Lung microvascular endothelial cell (primary cell): ENCODE data around the gene CHMP2A. TPM values are rescaled to one million over a fixed set of nuclear protein-coding genes. Genes with fewer than 3 reads are reported as not detected.
"Not testable (repeated sequence)": the region's sequence is repeated elsewhere in the genome, so short reads cannot be mapped to it uniquely, and the experiment has no call there.

Experiments used
- DNase-seq, 2 donors: peaks; one replicate each; pipeline versions ENCODE4 v3.0.0 to v3.0.0-alpha.2; 2010; ENCODE audit warnings: low read depth in 2 of 2
- total RNA-seq: library from RNA; depleted of rRNA; stranded (reverse); fragments of >200 nt; gene quantifications from 2 replicates; pipeline ENCODE4 v1.2.1, GENCODE V29; 2014

Gene CHMP2A
- total RNA-seq = 86.1 and 93.5 TPM in 2 replicates

DNA sequence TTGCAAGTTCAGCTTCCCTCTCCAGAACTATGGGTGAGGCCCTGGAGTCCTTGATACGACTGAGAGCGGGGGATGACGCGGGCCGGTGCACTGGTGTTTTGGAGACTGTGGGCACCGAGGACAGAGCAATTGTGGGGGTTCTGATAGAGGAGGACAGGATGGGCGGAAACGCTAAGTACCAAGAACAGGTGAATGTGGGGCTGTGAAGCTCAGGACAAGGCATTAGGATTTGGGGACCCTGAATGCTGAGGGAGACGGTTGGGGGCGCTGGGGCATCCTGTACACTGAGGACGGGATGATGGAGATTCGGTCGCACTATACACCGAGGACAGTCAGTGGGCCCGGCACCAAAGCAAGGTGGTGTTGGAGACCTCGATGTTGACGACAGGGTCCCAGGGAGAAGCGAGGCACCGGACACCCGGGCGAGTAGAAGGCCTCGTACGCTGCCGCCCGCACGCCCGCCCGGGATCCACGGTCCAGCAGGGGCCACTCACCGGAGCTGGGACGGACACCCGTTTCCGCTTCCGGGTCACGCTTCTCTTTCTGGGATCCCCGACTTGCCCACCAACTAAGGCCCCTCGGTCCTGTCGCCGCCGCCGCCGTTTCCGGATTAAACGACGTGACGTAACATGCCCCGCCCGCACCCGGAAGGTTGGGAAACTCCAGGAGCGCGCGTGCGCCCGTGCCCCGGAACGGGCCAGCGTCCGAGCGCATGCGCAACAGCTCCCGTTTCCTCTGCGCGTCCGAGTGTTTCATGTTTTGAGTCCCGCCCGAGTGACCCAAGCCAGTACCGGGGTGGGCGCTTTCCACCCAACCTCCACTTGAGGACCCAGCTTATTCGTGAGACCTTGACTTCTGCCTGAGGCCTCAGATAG is at the start of gene CHMP2A:
Gene CHMP2A, minus strand, starts transcription at position 612 of the 875 bp plus-strand sequence. CDS start 893 bp downstream, outside the sequence.
- DNase-seq = peak; percentile 97 to 98

DNA sequence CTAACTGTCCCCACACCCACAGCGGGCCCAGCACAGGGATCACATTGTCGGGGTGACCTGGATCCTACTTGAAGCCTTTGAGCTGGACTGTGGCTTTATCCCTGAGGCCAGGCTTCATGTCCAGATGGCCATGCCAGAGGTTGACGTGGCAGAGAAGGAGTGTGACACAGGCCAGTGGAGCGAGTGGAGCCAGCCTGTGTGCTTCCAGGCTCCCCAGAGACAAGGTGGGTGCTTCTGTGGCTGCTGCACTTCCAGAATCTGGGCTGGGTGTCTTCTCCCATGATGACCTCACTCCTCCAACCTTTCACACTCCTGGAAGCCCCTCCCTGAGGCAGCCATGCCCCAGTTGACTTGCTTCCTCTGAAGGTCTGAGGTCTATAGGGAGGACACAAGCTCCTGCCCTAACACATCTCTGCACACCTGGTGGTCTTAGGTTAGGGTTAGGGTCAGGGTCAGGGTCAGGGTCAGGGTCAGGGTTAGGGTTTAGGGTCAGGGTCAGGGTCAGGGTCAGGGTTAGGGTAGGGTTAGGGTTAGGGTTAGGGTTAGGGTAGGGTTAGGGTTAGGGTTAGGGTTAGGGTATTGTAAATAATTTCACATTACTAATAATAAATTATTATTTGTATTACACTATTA is 31.3 kb upstream of the CHMP2A start:
- DNase-seq = no peak

DNA sequence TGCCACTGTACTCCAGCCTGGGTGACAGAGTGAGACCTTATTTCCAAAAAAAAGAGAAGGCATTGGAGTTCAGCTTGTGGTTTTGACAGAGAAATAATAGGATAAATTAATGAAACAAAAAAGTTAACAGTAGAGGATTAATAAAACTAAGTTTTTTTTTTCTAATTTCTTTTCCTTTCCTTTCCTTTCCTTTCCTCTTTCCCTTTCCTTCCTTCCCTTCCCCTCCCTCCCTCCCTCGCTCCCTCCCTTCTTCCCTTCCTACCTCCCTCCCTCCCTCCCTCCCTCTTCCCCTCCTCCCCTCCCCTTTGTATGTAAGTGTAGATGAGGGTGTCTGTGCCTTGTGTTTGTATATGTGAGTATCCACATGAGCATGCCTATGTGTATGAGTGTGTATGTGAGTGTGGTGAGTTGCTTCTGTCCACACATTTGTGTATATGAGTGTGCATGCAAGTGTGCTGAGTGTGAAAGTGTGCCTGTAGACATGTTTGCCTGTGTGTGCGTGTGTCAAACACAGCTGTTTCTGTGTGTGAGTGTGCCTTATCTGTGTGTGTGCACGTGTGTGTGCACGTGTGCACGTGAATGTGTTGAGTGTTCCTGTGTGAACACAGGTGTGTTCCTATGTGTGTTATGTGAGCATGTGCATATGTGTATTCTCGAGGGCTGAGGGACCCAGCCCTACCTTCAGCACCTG is 30.7 kb upstream of the CHMP2A start:
- DNase-seq = no peak

DNA sequence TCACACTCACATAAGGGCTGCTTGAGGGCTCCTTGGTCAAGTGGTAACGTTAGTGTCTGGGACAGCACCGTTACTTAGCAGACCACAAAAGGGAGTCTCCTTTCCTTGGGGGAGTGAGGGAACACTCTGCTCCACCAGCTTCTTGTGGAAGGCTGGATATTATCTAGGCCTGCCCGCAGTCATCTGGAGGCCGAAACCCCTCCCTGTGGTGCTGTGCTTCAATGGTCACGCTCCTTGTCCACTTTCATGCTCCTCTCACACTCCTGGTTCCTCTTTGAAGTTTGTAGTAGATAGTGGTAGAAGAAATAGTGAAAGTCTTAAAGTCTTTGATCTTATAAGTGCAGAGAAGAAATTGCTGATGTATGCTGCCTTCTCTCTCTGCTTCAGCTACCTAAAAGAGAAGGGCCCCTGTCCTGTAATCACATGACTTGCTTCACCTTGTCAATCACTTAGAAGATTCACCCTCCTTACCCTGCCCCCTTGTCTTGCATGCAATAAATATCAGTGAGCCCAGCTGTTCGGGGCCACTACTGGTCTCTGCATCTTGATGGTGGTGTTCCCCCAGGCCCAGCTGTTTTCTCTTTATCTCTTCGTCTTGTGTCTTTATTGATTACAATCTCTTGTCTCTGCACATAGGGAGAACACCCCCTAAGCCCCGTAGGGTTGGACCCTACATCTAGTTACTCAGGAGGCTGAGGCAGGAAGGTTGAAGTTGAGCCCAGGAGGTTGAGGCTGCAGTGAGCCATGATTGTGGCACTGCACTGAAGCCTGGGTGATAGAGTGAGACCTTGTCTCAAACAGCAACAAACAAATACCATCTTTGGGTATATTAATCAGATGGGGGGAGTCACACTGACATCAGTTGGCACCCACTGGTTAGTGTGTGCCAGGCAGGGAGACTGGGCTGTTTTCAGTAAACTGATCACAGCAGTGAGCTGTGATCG is 29.9 kb upstream of the CHMP2A start:
- no peak for DNase-seq

DNA sequence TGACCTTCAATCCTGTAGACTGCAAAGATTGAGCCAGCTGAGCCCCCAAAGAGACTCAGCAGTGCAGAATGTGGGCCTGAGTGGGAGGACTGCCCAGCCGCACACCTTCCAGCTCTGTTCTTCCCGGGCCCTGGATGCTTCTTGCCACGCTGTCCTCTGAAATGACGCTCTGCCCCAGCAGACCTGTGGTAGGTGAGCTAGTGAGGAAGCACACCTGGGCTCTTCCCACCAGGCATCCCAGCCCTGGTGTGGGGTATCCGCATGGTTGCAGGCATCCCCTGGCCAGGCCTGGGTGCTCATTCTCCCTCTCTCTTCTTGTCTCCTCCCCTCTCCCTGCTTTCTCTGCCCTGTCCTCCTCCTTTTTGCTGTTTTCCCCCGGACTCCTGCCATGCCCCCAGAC is 28.1 kb upstream of the CHMP2A start:
- DNase-seq = no peak

DNA sequence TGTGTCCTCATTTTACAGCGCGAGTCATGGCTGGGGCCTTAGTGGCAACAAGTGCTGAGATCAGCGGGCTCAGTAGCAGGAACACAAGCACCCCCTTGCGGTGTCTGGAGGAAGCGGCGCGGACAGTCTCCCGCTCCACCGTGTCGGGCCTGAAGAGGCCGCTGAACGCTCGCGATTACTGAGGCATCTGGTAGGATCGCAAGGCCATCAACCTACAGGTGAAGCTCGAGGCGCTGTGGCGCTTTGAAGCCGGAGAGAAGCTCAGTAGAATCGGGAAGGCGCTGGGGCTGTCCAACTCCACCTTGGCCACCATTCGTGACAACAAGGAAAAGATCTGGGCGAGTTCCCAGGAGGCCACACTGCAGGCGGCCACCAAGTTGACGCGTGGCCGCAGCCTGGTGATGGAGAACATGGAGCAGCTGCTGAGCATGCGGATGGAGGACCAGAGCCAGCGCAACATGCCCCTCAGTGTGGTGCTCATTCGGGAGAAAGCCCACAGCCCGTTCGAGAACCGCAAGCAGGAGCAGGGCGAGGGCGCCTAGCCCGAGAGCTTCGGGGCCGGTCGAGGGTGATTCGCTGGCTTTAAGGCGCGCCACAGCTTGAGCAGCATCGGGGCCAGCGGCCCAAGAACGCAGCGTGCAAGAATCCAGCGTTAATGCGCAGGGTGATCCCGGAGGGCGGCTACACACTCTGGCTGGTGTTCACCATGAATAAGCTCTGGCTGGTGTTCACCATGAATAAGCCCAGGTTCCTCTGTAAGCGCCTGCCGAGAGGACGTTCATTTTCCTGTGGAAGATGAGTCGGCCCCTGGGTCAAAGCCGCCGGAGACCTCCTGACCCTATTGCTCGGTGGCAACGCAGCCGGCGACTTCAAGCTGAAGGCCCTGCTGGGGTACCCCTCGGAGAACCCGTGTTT is 26.6 kb upstream of the CHMP2A start:
- DNase-seq = peak; percentile 92 to 93

DNA sequence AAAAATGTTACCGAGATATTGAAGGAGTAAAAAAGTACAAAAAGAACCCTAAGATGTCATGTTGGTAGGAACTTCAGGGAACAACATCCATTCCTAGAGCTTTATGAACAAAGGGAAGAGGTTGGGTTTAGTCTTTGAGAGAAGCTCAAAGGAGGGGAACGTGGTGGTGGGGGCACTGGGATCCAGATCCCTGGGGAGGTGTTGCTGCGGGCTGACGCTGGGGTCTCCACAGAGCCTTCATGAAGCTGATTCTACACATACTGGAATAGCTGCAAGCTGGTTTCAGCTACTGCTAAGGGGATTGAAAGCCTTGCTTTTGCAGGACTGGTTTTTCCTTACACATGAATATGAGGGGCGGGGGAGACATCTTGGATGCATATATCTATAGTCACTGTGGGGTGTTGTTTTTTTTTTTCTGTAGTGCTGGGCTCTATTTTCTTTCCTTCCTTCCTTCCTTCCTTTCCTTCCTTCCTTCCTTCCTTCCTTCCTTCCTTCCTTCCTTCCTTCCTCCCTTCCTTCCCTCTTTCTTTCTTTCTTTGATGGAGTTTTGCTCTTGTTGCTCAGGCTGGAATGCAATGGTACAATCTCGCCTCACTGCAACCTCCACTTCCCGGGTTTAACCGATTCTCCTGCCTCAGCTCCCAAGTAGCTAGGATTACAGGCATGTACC is 24.7 kb upstream of the CHMP2A start:
- no peak for DNase-seq

DNA sequence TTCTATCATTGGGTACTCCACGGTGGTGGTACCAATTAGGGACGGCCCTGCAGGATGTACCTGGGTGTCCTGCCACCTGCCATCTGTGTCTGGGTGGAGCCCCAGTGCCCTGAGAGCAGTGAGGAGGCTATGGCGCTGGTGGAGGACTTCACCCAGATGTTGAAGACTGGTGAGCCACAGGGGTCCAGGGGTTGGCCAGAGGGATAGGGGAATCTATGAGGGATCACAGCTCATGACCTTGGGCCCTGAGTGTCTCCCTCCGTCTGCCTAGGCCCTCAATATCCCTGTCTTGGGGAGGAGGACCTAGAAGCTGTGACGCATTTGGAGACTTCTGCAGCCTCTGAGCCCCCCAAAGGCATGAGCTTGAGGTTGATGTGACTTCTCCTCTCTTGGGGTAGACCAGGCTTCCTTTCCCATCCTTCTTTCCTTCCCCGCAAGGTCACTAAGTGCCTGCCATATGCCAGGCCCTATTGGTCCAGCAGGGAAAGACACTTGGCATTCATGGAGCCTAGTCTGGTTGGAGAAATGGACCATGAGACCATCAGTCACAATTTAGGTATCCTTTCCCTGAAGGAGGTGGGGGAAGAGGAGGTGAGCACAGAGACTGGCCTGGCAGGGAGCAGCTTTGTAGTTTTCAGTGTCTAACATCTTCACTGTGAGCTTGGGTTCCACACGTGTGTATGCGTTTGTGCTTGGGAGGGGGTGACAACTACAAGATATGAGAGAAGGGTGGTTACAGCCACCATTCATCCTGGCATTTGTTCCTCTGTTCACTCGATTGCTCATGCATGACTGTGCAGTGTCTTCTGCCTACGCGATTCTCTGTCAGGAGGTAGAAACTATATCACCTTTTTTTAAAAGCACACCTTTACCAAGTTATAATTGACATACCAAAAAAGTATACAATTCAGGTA is 23.4 kb upstream of the CHMP2A start:
- DNase-seq = no peak

DNA sequence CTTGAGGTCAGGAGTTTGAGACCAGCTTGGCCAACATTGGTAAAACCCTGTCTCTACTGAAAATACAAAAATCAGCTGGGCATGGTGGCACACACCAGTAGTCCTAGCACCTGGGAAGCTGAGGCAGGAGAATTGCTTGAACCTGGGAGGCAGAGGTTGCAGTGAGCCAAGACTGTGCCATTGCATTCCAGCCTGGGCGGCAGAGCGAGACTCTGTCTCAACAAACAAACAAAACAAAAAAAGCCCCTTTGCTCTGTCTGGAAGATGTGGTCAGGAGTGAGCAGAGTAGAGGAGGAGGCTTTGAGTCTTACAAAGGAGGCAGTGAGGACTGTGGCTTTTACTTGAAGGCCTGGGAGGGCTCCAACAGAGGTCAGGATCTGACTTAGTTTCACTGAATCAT is 22.7 kb upstream of the CHMP2A start:
- DNase-seq = not testable (repeated sequence)

DNA sequence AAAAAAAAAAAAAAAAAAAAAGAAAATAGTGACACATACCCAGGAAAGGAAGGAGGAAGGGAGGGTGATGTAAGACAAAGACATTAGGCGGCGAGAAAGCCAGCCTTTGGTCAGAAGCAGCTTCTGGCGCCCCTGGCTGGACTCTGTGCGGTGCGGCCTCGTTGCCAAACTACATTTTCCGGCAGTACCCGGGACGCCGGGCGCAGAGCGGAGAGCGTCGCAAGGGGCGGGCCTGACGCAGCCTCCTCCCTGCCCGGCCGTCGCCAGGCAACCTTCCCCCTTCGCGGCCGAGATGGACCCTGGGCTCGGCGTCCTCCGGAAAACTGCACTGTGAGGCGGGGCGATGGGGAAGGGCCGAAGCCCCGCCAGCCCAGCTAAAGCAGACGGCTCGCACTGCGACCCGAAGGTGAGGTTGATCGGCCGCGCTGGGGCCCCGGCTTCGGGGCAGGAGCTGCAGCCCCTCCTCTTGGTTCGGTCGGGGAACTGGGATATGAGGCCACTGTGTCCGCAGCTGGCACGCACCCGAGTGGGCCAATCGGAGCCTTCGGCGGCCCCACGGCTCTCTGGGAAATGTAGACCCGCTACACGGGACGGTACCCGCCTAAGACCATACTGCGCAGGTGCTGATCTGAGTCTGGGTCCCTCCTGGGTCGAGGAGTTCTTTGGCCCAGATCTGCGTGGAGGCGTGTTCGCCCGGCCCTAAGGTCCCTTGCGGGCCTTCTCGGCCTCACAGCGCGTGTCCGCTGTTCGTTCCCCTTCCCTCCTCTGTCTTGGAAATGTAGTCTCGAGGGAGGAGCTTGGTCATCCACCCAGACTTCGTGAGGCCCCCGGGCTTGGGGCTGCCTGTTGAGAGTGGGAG is 20.5 kb upstream of the CHMP2A start:
- peak; percentile 94 for DNase-seq

DNA sequence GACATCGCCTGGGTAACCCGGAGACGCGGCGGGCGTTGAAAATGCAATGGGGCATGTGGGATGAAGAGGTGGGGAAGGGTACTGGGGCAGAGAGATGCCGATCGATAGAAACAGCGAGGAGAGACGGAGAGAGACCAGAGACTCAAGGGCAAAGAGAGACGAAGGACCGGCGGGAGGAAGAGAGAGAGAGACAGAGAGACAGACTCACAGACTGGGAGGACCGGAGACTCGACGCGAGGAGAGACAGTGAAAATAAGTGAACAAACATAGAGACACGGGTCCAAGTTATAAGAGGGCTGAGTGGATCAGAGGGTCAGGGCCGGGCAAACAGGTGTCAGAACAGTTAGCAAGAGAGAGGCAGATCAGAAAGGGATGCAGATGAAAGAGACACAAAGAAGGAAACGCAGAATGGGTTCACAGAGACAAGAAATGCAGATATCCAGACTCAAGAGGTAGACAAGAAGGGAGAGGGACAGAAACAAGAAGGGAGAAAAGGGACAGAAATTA is 18.8 kb upstream of the CHMP2A start:
- DNase-seq = no peak

DNA sequence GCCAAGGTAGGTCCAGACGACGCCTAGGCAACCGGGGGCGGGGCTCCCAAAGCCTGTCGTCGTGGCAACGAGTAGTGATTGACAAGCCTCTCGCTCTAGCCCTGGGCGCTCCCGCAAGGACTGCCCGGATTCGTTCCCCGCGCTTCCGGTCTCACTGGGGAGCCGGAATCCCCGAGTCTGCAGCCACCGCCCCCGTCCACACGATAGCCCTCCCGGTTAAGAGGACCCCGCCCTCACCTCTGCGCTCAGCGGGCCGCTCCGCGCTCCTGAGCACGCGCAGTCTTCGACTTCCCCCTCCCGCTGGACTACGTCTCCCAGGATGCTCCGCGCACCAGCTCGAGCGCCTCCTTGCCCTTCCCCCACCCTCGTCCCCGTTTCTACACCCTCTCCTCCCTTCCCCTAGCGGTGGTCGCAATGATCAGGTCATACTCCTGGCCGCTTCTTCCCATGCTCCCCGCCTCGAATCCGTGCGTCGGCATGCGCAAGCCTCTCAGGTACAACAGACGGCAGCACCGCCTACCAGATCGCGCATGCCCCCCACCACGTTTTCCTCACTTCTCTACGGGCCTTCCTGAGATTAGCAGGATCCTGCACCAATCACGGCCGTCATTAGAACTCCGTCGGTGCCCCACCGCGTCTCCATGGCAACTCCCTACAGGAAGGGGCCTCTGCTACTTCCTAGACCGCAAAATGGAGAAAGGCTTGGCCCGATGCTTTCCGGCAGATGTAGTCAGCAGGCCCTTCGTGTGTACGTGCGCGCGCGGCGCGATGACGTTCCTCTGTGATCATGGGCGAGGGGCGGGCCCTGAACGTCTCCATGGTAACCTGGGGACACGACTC is 18.1 kb upstream of the CHMP2A start, which contains the start of gene MZF1:
Gene MZF1, minus strand, starts transcription at position 518 of the 840 bp plus-strand sequence. CDS start 1,946 bp downstream, outside the sequence.
- peak; percentile 100 for DNase-seq

DNA sequence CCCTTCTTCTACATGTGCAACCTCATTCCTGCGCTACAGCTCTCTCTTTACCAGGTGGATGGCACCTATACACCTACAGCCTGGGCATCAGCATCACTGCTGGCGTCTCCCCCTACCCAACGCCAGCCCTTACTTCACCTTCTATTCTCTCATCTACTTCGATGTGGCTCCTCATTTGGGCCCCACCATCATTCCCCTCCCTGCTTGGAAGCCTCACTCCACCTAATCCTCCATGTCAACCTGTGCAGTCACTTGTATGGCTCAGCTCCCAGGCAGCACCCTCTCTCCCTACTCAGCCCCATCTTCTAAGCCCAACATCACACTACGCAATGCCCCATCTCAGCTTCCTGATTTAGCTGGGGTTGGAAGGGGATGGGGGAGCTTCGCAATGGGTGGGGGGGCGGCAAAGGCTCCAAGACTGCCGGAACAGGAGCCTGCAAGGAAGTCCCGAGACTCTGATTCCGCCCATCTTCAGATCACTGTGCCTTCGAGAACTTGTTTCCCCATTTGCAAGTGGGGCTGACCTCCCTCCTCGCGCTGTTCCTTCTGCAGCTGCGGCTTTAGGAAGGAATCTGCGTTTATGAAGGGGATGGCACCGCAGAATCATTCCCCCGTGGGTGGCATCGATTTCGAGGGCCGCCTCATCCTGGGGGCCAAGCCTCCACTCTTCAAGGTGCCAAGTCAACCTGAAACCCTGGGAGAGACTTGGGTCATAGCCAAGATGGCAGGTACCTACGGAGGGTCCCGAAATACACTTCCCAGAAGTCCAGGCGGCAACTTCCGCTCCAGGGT is 17.3 kb upstream of the CHMP2A start:
- DNase-seq = no peak

DNA sequence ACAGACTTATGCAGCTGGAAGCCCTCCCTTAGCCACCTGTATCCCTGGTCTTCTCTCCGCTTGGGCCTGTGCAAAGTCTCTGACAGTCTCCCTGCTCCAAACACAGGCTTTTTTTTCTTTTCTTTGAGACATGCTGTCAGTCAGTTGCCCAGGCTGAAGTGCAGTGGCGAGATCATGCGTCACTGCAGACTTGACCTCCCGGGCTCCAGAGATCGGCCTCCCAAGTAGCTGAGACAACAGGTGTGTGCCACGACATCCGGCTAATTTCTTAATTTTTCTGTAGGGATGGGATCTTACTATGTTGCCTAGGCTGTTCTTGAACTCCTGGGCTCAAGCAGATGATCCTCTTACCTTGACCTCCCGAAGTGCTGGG is 16.7 kb upstream of the CHMP2A start:
- DNase-seq = no peak

DNA sequence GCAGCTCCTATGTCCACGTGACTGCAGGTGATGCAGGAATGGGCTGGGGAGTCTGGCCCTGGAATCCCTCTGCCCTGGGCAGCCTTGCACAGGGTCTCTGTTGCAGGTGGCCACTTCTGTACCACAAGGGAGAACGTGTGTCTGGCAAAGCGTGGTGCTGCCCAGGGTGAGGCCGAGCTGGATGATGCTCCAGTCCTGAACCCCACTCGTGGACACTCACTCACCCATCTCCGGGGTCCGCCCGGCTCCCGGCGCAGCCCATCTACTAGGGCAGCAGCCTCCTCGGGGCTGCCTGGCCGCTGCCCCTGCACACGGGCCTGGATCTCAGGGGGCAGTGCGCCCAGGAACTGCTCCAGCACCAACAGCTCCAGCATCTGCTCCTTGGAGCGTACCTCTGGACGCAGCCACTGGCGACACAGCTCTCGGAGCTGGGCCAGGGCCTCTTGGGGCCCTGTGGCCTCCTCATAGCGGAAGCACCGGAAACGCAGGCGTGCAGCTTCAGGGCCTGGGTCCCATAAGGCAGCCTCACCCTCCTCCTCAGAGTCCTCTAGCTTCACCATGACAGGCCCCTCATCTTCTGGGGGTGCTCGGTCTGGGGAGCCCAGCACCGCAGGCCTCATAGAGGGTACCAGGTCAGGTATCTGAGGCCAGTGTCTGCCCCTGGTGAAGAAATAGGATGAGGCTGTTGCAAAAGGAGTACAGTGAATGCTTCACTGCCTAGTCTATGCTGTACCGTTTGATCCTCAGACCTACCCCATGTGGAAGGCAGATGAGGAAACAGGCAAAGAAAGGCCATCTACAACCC is 16.1 kb upstream of the CHMP2A start:
- DNase-seq = no peak
